Neural crest cell (in vitro differentiated cells): Measurements from ENCODE around the gene NCAPG2. TPM values are rescaled to one million over a fixed set of nuclear protein-coding genes. Genes with fewer than 3 reads are reported as not detected.

Experiments
- DNase-seq: peaks from one replicate; pipeline ENCODE4 v3.0.0; 2021; ENCODE audit warnings: low read depth, mixed read lengths, low spot score
- H3K27ac Mint-ChIP-seq: one replicate; pipeline ENCODE4 v1.8.0; 2021; ENCODE audit warnings: mild to moderate bottlenecking, mixed read lengths; ENCODE audit not compliant: unreplicated experiment
- H3K27me3 Mint-ChIP-seq: 2 replicates; pipeline ENCODE4 v1.8.0; 2021; ENCODE audit warnings: low read depth, mild to moderate bottlenecking, mixed read lengths
- H3K36me3 Mint-ChIP-seq: 2 replicates; pipeline ENCODE4 v1.8.0; 2021; ENCODE audit warnings: low read depth, mild to moderate bottlenecking, mixed read lengths
- H3K4me1 Mint-ChIP-seq: 2 replicates; pipeline ENCODE4 v1.8.0; 2021; ENCODE audit warnings: mixed read lengths
- H3K4me3 Mint-ChIP-seq: one replicate; pipeline ENCODE4 v1.8.0; 2021; ENCODE audit warnings: mild to moderate bottlenecking, mixed read lengths
- H3K9me3 Mint-ChIP-seq: 2 replicates; pipeline ENCODE4 v1.8.0; 2021; ENCODE audit warnings: mixed read lengths
- CTCF ChIP-seq: fragments of 200-600 bp; sonication (generic); conservative IDR thresholded peaks from 2 replicates; pipeline ENCODE4 v1.5.0; 2021; ENCODE audit warnings: antibody characterized with exemption, mild to moderate bottlenecking
- total RNA-seq: library from RNA; stranded (reverse); gene quantifications from 2 replicates; pipeline ENCODE4 v1.2.1, GENCODE V29; 2021

The NCAPG2 gene
- total RNA-seq, 1 donor from 2014 or later = 84.9 TPM

DNA sequence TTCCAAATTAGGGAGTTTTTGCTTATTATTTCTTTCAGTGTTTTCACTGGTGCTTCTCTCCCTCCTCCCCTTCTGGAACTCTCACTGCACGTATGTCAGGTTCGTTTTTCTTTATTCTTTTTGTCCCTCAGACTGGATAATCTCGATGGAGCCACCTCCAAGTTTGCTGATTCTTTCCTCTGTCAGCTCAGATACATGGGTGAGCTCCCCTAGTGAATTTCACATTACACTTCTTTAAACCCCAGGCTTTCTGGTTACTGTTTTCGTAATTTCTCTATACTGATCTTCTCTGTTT is 20.8 kb upstream of the NCAPG2 start:
- Mint-ChIP-seq H3K36me3 (peaks cover 7% of the 10 kb centered on the region), H3K27me3 (no peaks in the 10 kb centered on the region), H3K27ac (no peak overlapping the region), H3K9me3 (peaks cover 2% of the 10 kb centered on the region), H3K4me3 (no peak overlapping the region), H3K4me1 (peaks cover 7% of the 10 kb centered on the region)
- no peak for DNase-seq
- no peak for TF ChIP-seq CTCF

DNA sequence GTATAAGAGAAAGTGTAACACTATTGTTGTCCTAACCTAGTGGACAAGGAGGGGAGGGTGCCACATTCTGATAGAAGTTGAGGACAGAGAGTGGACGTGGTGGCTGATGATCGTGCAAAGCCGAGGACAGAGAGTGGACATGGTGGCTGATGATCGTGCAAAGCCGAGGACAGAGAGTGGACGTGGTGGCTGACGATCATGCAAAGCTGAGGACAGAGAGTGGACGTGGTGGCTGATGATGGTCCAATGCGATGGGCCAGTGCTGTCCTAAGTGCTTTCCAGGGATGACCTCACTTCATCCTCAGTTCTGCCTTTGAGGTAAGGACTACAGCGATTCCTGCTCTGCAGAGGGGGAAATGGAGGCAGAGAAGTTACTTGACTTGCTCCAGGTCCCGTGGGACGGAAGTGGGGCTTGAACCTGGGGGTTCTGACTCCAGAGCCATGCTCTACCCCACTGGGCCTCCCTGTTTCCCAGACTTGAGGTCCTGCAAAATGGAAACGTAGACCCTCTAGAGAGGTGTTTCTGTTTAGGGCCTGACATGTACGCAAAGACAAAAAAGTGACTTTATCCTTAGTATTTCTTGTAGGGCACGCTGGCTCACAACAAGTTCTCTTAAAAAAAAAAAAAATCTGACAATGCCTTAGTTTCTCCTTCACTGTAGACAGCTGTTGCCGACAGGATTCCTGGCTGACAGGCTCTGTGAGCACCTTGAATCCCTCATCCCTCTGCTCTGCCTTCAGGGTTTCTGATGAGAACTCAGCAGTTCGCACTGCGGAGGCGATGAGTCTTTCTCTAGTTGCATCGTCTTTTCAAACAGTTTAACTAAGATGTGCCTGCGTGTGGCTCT is 20.3 kb upstream of the NCAPG2 start:
- H3K4me3 Mint-ChIP-seq = no peak overlapping the region
- H3K36me3 Mint-ChIP-seq = peaks cover 1% of the 10 kb centered on the region
- peaks cover 1% of the 10 kb centered on the region for H3K4me1 Mint-ChIP-seq
- no peak for DNase-seq
- no peaks in the 10 kb centered on the region for H3K27me3 Mint-ChIP-seq
- H3K27ac Mint-ChIP-seq = no peak overlapping the region
- H3K9me3 Mint-ChIP-seq = peaks cover 2% of the 10 kb centered on the region
- TF ChIP-seq CTCF = no peak

GRCh38 chr7:158723714-158724385 is 19.2 kb upstream of the NCAPG2 start:
- Mint-ChIP-seq H3K4me3 (no peak overlapping the region), H3K4me1 (no peaks in the 10 kb centered on the region), H3K27me3 (peaks cover 9% of the 10 kb centered on the region), H3K9me3 (peaks cover 2% of the 10 kb centered on the region), H3K36me3 (no peaks in the 10 kb centered on the region), H3K27ac (no peak overlapping the region)
- no peak for TF ChIP-seq CTCF
- no peak for DNase-seq

- no peak for DNase-seq
- TF ChIP-seq CTCF = no peak
- Mint-ChIP-seq H3K27ac (no peak overlapping the region), H3K4me3 (no peak overlapping the region), H3K27me3 (peaks cover 15% of the 10 kb centered on the region), H3K4me1 (no peaks in the 10 kb centered on the region), H3K9me3 (peaks cover 2% of the 10 kb centered on the region), H3K36me3 (no peaks in the 10 kb centered on the region)
Measured at GRCh38 chr7:158723266-158723665, 18.7 kb upstream of the NCAPG2 start.

- H3K27me3 Mint-ChIP-seq = peaks cover 21% of the 10 kb centered on the region
- no peak for TF ChIP-seq CTCF
- peaks cover 2% of the 10 kb centered on the region for H3K9me3 Mint-ChIP-seq
- no peak for DNase-seq
- no peaks in the 10 kb centered on the region for H3K4me1 Mint-ChIP-seq
- no peak overlapping the region for H3K4me3 Mint-ChIP-seq
- no peaks in the 10 kb centered on the region for H3K36me3 Mint-ChIP-seq
- no peak overlapping the region for H3K27ac Mint-ChIP-seq
Measured at GRCh38 chr7:158722574-158723237, 18.1 kb upstream of the NCAPG2 start.
